HG03135 (cell line): ENCODE data around the gene RGL4.
"Not testable (repeated sequence)": the region's sequence is repeated elsewhere in the genome, so short reads cannot be mapped to it uniquely, and the experiment has no call there.

Experiments used
- ATAC-seq: cut with Tn5 transposase; IDR thresholded peaks from one replicate; pipeline ENCODE4 v1.9.1; 2021; ENCODE audit warnings: mild to moderate bottlenecking, moderate library complexity; ENCODE audit not compliant: unreplicated experiment

The RGL4 gene

DNA sequence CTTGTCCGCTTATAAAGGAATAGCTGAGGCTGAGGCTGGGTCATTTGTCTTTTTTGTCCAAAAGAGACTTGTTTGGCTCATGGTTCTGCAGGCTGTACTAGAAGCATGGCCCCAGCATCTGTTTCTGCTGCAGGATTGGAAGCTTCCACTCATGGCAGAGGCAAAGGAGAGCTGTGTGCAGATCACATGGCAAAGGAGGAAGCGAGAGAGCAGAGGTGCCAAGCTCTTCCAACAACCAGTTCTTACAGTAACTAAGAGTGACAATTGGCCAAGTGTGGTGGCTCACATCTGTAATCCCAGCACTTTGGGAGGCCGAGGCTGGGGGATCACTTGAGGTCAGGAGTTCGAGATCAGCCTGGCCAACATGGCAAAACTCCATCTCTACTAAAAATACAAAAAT, 37.3 kb downstream of the RGL4 start:
- not testable (repeated sequence) for ATAC-seq

DNA sequence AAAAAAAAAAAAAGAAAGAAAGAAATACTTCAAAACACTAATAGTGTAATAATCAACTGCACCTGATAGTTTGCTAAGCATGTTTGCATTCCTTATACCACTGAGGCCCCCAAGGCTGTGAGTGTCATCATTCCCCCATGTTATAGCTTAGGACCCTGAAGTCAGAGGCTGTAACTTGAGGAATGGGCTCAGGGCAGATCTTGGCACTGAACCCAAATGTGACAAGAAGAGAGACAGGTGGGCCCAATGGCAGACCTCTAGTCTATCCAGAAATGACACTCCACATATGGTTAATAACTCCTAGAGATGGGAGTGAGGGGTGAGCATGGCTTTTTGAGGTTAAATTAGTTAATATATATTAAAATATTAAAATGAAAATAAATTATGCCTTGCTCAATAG, 46.9 kb downstream of the RGL4 start:
- no peak for ATAC-seq

DNA sequence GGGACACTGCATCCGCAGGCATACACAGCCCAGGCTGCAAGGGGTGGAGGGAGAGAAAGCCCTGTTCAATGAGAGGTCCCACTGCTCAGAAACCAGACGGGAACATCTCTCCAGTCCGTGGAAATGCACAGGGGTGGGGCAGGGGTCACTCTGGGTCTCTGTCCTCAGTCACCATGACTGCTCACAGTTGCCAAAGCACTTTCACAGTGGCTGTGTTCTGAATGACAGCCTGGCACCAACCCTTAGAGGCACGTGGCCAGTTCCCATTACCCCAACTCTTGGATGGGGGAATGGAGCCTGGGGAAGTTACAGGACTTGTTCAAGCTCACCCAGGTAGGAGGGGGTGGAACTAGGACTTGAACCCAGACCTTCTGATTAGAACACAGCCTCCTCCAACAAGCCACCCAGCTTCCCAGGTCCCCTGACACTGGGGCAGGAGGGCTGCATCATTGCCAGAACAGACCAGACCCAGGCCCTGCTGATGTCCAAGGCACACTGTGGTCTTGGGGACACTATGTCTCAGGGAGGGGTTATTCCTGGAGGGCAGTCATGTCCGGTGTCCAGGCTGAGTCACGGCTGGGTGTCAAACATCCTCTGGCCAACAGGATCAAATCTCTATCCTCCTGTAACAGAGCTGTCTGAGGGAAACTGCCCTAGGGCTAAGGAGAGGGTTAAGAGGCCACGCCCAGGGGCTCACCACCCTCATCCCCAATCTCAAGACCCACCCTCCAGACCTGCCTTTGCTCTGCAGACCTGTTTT, 51.9 kb downstream of the RGL4 start:
- ATAC-seq: no peak

DNA sequence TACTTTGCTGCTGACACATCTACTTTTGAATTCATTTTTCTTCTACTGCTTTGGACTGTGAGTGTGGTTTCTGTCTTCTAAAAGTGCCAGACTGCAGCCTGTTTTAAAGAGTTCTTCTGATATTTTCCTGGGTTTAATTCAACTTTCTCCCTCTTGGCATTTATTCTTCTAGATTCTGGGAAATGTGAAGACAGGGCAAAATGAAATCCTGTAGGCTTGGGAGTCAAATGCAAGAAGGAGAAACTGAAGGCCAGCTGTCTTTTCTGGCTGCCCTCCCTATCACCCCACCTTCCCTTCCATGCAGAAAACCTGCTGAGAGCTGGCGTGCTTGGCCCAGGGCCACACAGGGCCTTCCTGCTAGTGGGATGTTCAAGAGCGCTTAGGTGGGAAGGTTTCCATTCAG, 52.5 kb downstream of the RGL4 start:
- no peak for ATAC-seq

DNA sequence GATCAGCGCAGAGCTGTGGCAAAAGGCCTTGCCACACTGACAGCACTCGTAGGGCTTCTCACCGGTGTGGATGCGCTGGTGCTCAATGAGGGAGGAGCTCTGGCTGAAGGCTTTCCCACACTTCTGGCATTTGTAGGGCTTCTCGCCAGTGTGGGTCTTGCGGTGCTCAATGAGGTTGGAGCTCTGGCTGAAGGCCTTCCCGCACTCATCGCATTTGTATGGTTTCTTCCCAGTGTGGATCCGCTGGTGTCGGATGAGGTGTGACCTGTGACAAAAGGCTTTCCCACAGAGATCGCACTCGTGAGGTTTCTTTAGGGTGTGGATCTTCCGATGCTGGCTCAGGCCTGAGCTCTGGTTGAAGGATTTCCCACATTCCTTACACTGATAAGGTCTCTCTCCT, 53.2 kb downstream of the RGL4 start:
- ATAC-seq: no peak

DNA sequence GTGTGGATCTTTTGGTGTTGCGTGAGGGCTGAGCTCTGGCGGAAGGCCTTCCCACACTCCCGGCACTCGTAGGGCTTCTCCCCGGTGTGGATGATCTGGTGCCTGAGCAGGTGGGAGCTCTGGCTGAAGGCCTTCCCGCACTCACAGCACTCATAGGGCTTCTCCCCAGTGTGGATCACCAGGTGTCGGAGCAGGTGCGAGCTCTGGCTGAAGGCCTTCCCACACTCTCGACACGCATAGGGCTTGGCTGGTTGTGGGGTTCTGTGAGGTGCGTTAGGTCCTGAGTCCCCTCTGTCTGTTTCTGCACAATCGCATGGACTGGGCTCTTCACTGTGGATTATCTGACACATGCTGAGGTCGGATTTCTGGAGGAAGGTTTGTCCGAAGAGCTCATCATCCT, 53.7 kb downstream of the RGL4 start:
- ATAC-seq: no peak

DNA sequence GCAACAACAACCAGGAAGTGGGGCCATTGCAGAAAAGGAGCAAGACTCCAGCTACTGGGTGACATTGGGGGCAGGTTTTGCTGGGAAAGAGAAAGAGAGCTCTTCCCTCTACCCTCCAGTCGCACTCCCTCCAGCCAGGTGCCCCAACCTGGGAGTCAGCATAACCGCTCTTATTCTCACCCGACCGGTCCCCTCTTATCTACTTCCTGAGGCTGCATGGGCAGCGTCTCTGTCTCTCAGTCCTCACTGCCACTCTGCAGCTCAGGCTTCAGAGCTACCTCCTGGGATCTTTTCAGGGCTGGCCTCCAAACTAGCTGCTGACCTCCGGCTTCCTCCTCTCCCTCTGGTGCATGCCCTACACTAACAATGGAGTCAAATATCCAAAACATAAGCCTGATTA, 55.0 kb downstream of the RGL4 start:
- no peak for ATAC-seq
